HepG2 (cell line): Measurements from ENCODE around the gene SMAD3. TPM values are rescaled to one million over a fixed set of nuclear protein-coding genes. Genes with fewer than 3 reads are reported as not detected.

Source experiments
- ATAC-seq: fragments of 200-7000 bp; cut with Tn5 transposase; 3 replicates; pipeline ENCODE4 v1.9.1; 2020; ENCODE audit warnings: mild to moderate bottlenecking, moderate library complexity
- BruUV-seq: library from RNA; stranded (reverse); fragments of 400-500 nt; replicated peaks from 2 replicates; lab custom pipeline; 2021; lab: Mats Ljungman, UMichigan
- CTCF ChIA-PET: fragments of 300-600 bp; formaldehyde crosslinking; extraction: SDS; loops from one replicate; lab custom pipeline; 2021; ENCODE audit warnings: low total read pairs, inconsistent platforms, low intra/inter-chr PET ratio; lab: Yijun Ruan, JAX
- POLR2A ChIA-PET: fragments of 350-600 bp; sonication (Branson Sonifier 250); formaldehyde crosslinking; loops from one replicate; lab custom pipeline; 2020; ENCODE audit warnings: antibody characterized with exemption, inconsistent platforms; lab: Yijun Ruan, JAX
- DNase-seq: peaks from one replicate; pipeline ENCODE4 v3.0.0-alpha.2; 2015; ENCODE audit warnings: low spot score
- FAIRE-seq: peaks from 3 replicates; lab custom pipeline; 2011; peaks lifted over from hg19 to GRCh38; lab: Jason Lieb, UNC
- H2AFZ ChIP-seq: one replicate; pipeline ENCODE4 v1.6.1; 2011; ENCODE audit warnings: low read length, inconsistent platforms
- H3K27ac ChIP-seq: fragments of 300-600 bp; 3 replicates; pipeline ENCODE4 v1.8.0; 2011; ENCODE audit warnings: mixed run types, mild to moderate bottlenecking, mixed read lengths, low read length, inconsistent platforms; ENCODE audit not compliant: insufficient read depth; ENCODE audit errors: extremely low read length
- H3K27me3 ChIP-seq, 2 experiments: fragments of 200-600 bp in 1 of 2; 2 replicates in 1 of 2; 3 replicates in 1 of 2; pipeline versions ENCODE4 v1.6.0 to v1.8.0; 2011; ENCODE audit warnings: low read length in 2 of 2, mild to moderate bottlenecking in 2 of 2, moderate library complexity in 2 of 2, inconsistent platforms in 1 of 2; ENCODE audit not compliant: insufficient read depth in 2 of 2, control insufficient read depth in 1 of 2
- H3K36me3 ChIP-seq, 2 experiments: fragments of 200-600 bp in 1 of 2; replicated peaks in 1 of 2; 2 replicates in 1 of 2; 3 replicates in 1 of 2; pipeline versions ENCODE4 v1.5.1 to v1.8.0; 2011; ENCODE audit warnings: low read length in 2 of 2, inconsistent platforms in 1 of 2; ENCODE audit not compliant: insufficient read depth in 2 of 2, control insufficient read depth in 1 of 2
- H3K4me1 ChIP-seq: 2 replicates; pipeline ENCODE4 v1.5.1; 2012; ENCODE audit warnings: low read length, inconsistent platforms; ENCODE audit not compliant: insufficient read depth
- H3K4me2 ChIP-seq: 2 replicates; pipeline ENCODE4 v1.6.0; 2011; ENCODE audit warnings: low read depth, low read length, inconsistent platforms
- H3K4me3 ChIP-seq, 3 experiments: fragments of 200-600 bp in 1 of 3; sonication (generic), shearing (Covaris generic) in 1 of 3; replicated peaks in 1 of 3; 2 replicates each; pipeline ENCODE4 v1.5.1; 2011 to 2016; ENCODE audit warnings: low read length in 3 of 3, inconsistent platforms in 2 of 3, low read depth in 2 of 3, mild to moderate bottlenecking in 2 of 3, control low read depth in 1 of 3, mixed read lengths in 1 of 3; ENCODE audit not compliant: insufficient read depth in 1 of 3
- H3K79me2 ChIP-seq: one replicate; pipeline ENCODE4 v1.6.1; 2011; ENCODE audit warnings: low read length, inconsistent platforms; ENCODE audit not compliant: insufficient read depth
- H3K9ac ChIP-seq: 2 replicates; pipeline ENCODE4 v1.6.0; 2011; ENCODE audit warnings: mild to moderate bottlenecking, low read depth, low read length, inconsistent platforms; ENCODE audit not compliant: insufficient read depth
- H3K9me3 ChIP-seq: 2 replicates; pipeline ENCODE4 v1.5.1; 2012; ENCODE audit warnings: mild to moderate bottlenecking, low read length
- H4K20me1 ChIP-seq: 2 replicates; pipeline ENCODE4 v1.6.0; 2011; ENCODE audit warnings: inconsistent platforms, mild to moderate bottlenecking, low read length, moderate library complexity; ENCODE audit not compliant: insufficient read depth
- ADNP ChIP-seq: sonication (generic); formaldehyde crosslinking; IDR thresholded peaks from 2 replicates; pipeline ENCODE4 v1.4.0; 2020; ENCODE audit warnings: missing genetic modification reagents
- CHD2 ChIP-seq: IDR thresholded peaks from 2 replicates; pipeline ENCODE4 v1.6.1; 2011; ENCODE audit warnings: low read depth, low read length, improper control_type of control experiment
- FOXC1 ChIP-seq: sonication (generic); formaldehyde crosslinking; IDR thresholded peaks from 2 replicates; pipeline ENCODE4 v1.8.0; 2022; ENCODE audit warnings: mild to moderate bottlenecking, missing genetic modification reagents, borderline replicate concordance
- KMT2B ChIP-seq: IDR thresholded peaks from 2 replicates; pipeline ENCODE4 v1.6.1; 2016; ENCODE audit warnings: missing genetic modification reagents, missing compliant biosample characterization
- NFKB2 ChIP-seq: sonication (generic); formaldehyde crosslinking; IDR thresholded peaks from 2 replicates; pipeline ENCODE4 v1.4.0; 2020; ENCODE audit warnings: missing genetic modification reagents, borderline replicate concordance
- SRSF9 ChIP-seq: fragments of 200-400 bp; formaldehyde crosslinking; IDR thresholded peaks from 2 replicates; pipeline ENCODE4 v1.6.1; 2018; ENCODE audit warnings: borderline replicate concordance, mild to moderate bottlenecking, low read depth, low read length; ENCODE audit not compliant: insufficient read depth, poor library complexity, severe bottlenecking
- STAT5B ChIP-seq: sonication (generic); formaldehyde crosslinking; IDR thresholded peaks from 2 replicates; pipeline ENCODE4 v1.4.0; 2020; ENCODE audit warnings: missing genetic modification reagents
- ZIK1 ChIP-seq: sonication (generic); formaldehyde crosslinking; IDR thresholded peaks from 2 replicates; pipeline ENCODE4 v1.5.0; 2020; ENCODE audit warnings: mild to moderate bottlenecking, low read depth, missing genetic modification reagents, borderline replicate concordance
- ZNF280D ChIP-seq: sonication (generic); formaldehyde crosslinking; IDR thresholded peaks from 2 replicates; pipeline ENCODE4 v1.5.1; 2020; ENCODE audit warnings: mild to moderate bottlenecking, missing genetic modification reagents
- WGBS: methylation state at CpG from one replicate; pipeline ENCODE4 v1.1.6; 2017; ENCODE audit warnings: low lambda C conversion rate; 5-methylcytosine and 5-hydroxymethylcytosine counted together
- in situ Hi-C: cut with HindIII; loops from 2 replicates; pipeline ENCODE4 v1.10.0; 2017; ENCODE audit warnings: low pct_unique_long_range_greater_than_20kb; ENCODE audit not compliant: extremely low pct_ligation_motif_present
- intact Hi-C: fragments of 100-400 bp; cut with micrococcal nuclease; formaldehyde crosslinking; loops from one replicate; pipeline ENCODE4 v1.10.0; 2022; ENCODE audit not compliant: unreplicated experiment
- polyA plus RNA-seq, 8 experiments: library from polyadenylated mRNA; depleted of rRNA in 3 of 8; stranded (reverse) in 7 of 8; unstranded in 1 of 8; fragments of >200 nt; fragmentation: Illumina TruSeq in 4 of 8; extraction: Trizol in 4 of 8; gene quantifications; 2 replicates each; pipeline versions ENCODE4 v1.2.1 to v1.2.3, GENCODE V29; 2011 to 2016; ENCODE audit warnings: low read depth in 4 of 8, missing spikeins in 1 of 8, mixed read lengths in 1 of 8; ENCODE audit not compliant: insufficient read depth in 1 of 8
- total RNA-seq, 5 experiments: library from RNA; depleted of rRNA; stranded (reverse); fragments of >200 nt; fragmentation: Illumina TruSeq; extraction: Trizol; gene quantifications; 2 replicates each; pipeline ENCODE4 v1.2.3, GENCODE V29; 2016; ENCODE audit warnings: low read depth in 1 of 5

SMAD3 gene
- total and polyA plus RNA-seq, 2 of the 13 experiments (the other 11 are each of a cell fraction or from before 2014, with no cell fraction given) = 8.6 to 56.3 TPM

DNA sequence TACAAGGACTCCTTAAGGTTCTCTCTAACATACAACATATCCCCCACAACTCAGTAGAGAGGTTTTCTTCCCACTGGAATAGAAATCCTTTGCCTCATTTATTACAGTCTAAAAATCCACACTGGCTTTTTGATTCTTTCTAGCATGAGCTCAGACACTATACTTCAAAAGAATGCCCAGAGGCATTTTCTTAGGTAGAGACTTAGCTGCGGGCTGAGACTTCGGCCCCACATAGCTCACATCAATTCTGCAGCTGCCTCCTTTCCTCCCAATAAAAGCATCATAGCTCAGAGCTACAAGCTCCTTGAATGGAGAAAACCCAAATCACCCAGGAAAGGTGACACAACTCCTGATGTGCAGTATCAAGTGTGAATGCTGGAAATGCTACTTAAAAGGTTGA, 136.7 kb downstream of the SMAD3 start:
- H3K36me3 ChIP-seq = no peaks in the 10 kb centered on the region
- no peak for TF ChIP-seq ZNF280D (CRISPR knock-in tag)
- no peak for TF ChIP-seq KMT2B (CRISPR knock-in tag)
- TF ChIP-seq CHD2 = no peak
- TF ChIP-seq ZIK1 = no peak
- TF ChIP-seq ADNP (CRISPR knock-in tag) = no peak
- TF ChIP-seq SRSF9 = no peak
- TF ChIP-seq FOXC1 (CRISPR knock-in tag) = no peak
- no peak for TF ChIP-seq NFKB2 (CRISPR knock-in tag)
- no peak for TF ChIP-seq STAT5B (CRISPR knock-in tag)
- no peaks in the 10 kb centered on the region for H3K27me3 ChIP-seq
- no peak overlapping the region for H3K27ac ChIP-seq
- ChIA-PET CTCF (no interaction called here), POLR2A (no interaction called here)
- no peak for FAIRE-seq
- H3K9me3 ChIP-seq = no peaks in the 10 kb centered on the region
- intact Hi-C loops = no loop called here
- H2AFZ ChIP-seq = no peak overlapping the region
- no peak overlapping the region for H3K4me3 ChIP-seq
- 94% methylated on average over 2 of the region's 2 CpGs for WGBS
- H3K4me1 ChIP-seq = peaks cover 15% of the 10 kb centered on the region
- TSS peak; percentile 58 for BruUV-seq
- DNase-seq = no peak
- in situ Hi-C loops = no loop called here
- no peak overlapping the region for H3K9ac ChIP-seq
- ATAC-seq = no peak
- no peaks in the 10 kb centered on the region for H3K79me2 ChIP-seq
- H4K20me1 ChIP-seq = no peaks in the 10 kb centered on the region
- no peak overlapping the region for H3K4me2 ChIP-seq
